ENCODE data around the gene TPD52L1. TPM values are rescaled to one million over a fixed set of nuclear protein-coding genes. Genes with fewer than 3 reads are reported as not detected.

Gene TPD52L1
- total RNA-seq, 2 experiments from 2014 or later, result not detected

DNA sequence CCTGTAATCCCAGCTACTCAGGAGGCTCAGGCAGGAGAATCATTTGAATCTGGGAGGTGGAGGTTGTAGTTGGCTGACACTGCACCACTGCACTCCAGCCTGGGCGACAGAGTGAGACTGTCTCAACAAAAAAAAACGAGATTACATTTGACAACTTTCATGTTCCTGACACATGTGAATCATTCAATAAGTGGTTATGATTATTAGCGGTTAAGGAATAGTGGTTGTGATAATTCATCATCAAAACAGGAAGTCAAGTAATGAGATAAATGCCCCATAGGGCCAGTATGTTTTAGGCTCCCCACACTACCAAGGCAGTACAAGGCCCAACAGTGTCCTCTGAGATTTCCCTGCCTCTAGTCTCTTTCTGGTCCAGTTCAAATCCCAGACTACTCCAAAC is 145.7 kb downstream of the TPD52L1 start:
- DNase-seq (no peak), ATAC-seq (ENCODE audit: low read depth) (no peak)
- Mint-ChIP-seq H3K9me3 (no peaks in the 10 kb centered on the region), H3K27me3 (peaks cover 3% of the 10 kb centered on the region), H3K36me3 (peaks cover 43% of the 10 kb centered on the region), H3K4me1 (peaks cover 40% of the 10 kb centered on the region), H3K4me3 (peak overlapping the region; percentile 92), H3K27ac (peak overlapping the region; percentile 5)
- POLR2A ChIA-PET, result interaction anchor here (0.8 kb wide), 1 partner anchor 481 kb away, joined by 3 read pairs; no protein-coding TSS in a partner anchor

DNA sequence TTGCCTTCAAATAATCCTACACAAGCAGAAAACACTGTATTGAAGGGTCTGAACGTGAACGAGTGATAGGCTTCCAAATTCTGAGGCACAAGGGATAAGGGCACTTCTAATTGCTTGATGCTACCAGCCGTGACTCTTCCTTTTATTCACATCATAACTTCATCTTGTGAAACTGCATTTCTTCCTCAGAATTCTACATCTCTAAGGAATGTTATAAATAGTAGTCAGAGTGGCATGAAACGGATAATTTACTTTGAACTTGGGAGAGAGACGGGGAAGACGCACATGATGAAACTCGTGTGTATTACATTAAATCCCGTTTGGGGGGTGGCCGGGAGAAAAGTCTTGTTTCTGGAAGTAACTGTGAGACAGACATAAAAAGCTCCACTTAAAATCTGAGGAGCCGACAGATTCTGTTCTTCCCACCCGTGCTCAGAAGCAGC is 147.4 kb downstream of the TPD52L1 start:
- POLR2A ChIA-PET, result interaction anchor here (0.8 to 2.0 kb wide), 6 partner anchors 9 to 655 kb away, joined by 3 to 14 read pairs (median 4); partner anchors contain the start of gene NCOA7
- peaks cover 37% of the 10 kb centered on the region for H3K36me3 Mint-ChIP-seq
- peak overlapping the region; percentile 92 for H3K4me3 Mint-ChIP-seq
- no peaks in the 10 kb centered on the region for H3K9me3 Mint-ChIP-seq
- DNase-seq (no peak), ATAC-seq (ENCODE audit: low read depth) (no peak)
- H3K27me3 Mint-ChIP-seq, result peaks cover 15% of the 10 kb centered on the region
- peak overlapping the region; percentile 87 for H3K27ac Mint-ChIP-seq
- peaks cover 38% of the 10 kb centered on the region for H3K4me1 Mint-ChIP-seq

DNA sequence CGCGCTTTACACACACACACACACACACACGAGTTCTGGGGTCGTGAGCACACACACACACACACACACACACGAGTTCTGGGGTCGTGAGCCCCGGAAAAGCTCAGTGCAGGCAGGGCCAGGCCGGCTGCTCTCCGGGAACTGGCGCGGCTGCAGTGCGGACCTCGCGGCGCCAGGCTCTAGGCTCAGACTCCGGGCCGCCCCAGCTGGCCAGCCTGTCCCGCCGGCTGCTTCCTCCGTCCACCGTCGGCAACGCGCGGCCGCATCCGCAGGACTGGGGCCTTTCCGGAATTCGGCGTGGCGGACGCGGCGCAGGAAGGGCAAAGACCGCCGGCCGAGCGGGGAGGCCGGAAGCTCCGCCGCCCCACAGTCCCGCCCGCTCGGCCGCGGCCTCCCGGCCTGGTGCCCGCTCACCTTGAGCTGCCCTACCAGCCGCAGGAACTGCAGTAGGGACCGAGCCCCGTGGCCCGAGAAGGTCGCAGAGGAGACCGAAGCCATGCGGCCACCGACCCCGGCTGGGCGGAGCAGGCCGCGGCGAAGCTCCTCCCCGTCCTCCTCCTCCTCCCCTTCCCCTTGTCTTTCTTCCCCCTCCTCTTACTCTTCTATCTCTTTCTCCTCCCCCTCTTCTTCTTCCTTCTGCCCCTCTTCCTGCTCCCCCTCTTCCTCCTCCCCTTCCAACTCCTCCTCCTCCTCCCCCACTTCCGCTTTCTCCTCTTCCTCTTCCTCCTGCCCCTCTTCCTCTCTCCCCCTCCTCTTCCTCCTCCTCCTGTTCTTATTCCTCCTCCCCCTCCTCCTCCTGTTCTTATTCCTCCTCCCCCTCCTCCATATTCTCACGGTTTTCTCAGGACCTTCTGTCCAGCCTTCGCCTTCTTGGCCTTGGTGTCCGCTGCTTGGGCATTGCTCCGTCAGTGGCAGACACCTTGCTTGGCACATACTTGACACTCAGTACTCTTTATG is 148.1 kb downstream of the TPD52L1 start, which contains the start of gene HDDC2:
Gene HDDC2 (minus strand): TSS at position 533 of the 957 bp plus-strand sequence. CDS start 35 bp downstream, at position 498.
- peaks cover 38% of the 10 kb centered on the region for H3K4me1 Mint-ChIP-seq
- peak within 1 kb of the TSS; percentile 90 for H3K27ac Mint-ChIP-seq
- ATAC-seq (ENCODE audit: low read depth) (peak; percentile 73), DNase-seq (peak; percentile 72)
- no peaks in the 10 kb centered on the region for H3K9me3 Mint-ChIP-seq
- peak within 1 kb of the TSS; percentile 92 for H3K4me3 Mint-ChIP-seq
- POLR2A ChIA-PET, result interaction anchor here (0.5 to 2.0 kb wide), 10 partner anchors 10 to 685 kb away, joined by 3 to 14 read pairs (median 4); partner anchors contain the start of genes NCOA7 and TRMT11
- H3K27me3 Mint-ChIP-seq, result peaks cover 21% of the 10 kb centered on the region
- peaks cover 33% of the 10 kb centered on the region for H3K36me3 Mint-ChIP-seq

DNA sequence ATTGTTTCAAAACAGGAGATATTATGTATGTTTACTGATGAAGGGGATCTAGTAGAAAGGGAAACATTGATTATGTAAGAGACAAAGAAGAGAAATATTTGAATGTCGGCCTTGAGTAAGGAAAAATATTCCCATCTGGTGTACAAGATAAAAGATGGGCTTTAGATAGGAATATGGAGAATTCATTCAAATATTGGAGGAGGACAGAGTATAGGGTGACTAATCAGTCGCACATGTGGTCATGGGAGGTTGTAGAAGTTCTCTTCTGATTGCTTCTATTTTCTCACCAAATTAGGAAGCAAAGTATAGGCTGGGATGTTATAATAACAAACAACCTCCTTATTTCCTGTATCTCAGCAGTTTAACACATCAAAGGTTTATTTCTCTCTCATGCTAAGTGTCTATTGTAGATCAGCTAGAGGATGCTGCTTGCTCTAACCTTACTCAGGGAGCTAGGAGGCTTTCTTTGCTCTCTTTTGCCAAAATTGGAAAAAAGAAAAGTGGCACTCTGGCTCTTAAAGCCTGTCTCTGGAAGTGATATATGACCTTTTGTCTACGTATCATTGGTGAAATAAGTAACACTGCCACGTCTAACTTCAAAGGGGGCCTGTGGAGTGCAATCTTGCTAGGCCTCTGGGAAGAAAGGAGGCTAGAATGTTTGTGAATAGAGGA is 149.4 kb downstream of the TPD52L1 start:
- Mint-ChIP-seq H3K27me3 (peaks cover 23% of the 10 kb centered on the region), H3K36me3 (peaks cover 23% of the 10 kb centered on the region), H3K4me1 (peaks cover 41% of the 10 kb centered on the region), H3K4me3 (peak overlapping the region; percentile 92), H3K9me3 (no peaks in the 10 kb centered on the region), H3K27ac (peak overlapping the region; percentile 90)
- ATAC-seq (ENCODE audit: low read depth) (peak; percentile 50), DNase-seq (no peak)
- POLR2A ChIA-PET, result interaction anchor here (2.0 kb wide), 1 partner anchor 487 kb away, joined by 14 read pairs; the partner anchor contains the start of gene NCOA7

DNA sequence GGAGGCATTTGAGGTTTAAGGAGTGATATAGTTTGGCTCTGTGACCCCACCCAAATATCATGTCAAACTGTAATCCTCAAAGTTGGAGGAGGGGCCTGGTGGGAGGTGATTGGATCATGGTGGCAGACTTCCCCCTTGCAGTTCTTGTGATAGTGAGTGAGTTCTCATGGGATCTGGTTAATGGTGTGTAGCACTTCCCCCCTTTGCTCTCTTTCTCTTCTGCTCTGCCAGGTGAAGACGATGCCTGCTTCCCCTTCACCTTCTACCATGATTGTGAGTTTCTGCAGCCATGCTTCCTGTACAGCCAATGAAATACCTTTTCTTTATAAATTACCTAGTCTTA is 149.9 kb downstream of the TPD52L1 start:
- DNase-seq (no peak), ATAC-seq (ENCODE audit: low read depth) (no peak)
- H3K4me3 Mint-ChIP-seq, result no peak overlapping the region
- peaks cover 25% of the 10 kb centered on the region for H3K27me3 Mint-ChIP-seq
- peaks cover 42% of the 10 kb centered on the region for H3K4me1 Mint-ChIP-seq
- peaks cover 20% of the 10 kb centered on the region for H3K36me3 Mint-ChIP-seq
- no peaks in the 10 kb centered on the region for H3K9me3 Mint-ChIP-seq
- H3K27ac Mint-ChIP-seq, result no peak overlapping the region
- POLR2A ChIA-PET, result no interaction called here

DNA sequence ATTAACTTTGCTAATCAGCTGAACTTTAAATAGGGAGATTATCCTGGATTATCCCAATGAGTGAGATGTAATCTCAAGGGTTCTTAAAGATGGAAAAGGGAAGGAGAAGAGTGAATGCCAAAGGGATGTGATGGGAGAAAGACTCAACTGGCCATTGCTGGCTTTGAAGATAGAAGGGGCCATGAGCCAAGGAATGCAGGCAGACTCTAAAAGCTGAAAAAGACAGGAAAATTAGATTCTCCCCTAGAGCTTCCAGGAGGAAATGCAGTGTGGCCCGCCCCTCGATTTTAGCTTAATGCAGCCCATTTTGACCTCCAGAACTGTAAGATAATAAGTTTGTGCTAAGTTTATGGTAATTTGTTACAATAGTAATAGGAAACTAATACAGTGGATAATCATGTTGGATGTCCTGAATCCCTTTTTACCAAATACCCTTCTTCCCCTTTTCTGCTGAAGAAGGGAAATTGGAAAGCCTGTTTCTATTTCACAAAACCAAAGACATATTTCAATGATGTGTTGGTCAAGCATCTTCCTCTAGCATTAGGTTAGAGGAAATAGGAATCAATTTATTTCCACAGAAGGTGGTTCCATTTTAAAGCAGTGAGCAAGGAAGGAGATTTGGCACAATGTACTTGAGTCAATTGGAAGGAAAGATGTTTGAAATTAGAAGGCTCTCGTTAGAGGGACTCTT is 151.5 kb downstream of the TPD52L1 start:
- DNase-seq (no peak), ATAC-seq (ENCODE audit: low read depth) (no peak)
- Mint-ChIP-seq H3K36me3 (peaks cover 9% of the 10 kb centered on the region), H3K4me3 (no peak overlapping the region), H3K27me3 (peaks cover 26% of the 10 kb centered on the region), H3K9me3 (no peaks in the 10 kb centered on the region), H3K27ac (no peak overlapping the region), H3K4me1 (peaks cover 34% of the 10 kb centered on the region)
- POLR2A ChIA-PET, result interaction anchor here (1.0 kb wide), 1 partner anchor 485 kb away, joined by 4 read pairs; the partner anchor contains the start of gene NCOA7

DNA sequence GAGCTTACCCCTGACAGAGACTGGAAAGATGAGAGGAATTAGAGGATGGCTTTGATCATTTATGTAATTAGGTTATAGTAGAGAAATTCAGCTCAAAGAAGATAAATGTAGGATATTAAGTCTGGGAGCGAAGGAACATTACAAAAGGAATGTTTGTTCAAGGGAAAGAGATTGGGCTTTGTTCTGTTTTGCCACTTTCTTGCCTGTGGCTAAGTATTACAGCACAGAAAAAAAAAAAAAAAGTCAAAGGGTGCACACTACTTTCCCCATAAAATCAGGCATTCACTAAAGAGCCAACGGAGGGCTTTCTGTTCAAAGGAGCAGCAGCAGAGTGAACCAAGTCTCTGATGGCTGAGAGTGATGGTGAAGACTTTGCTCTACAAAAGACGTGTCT is 153.2 kb downstream of the TPD52L1 start:
- POLR2A ChIA-PET, result no interaction called here
- Mint-ChIP-seq H3K9me3 (no peaks in the 10 kb centered on the region), H3K4me3 (no peak overlapping the region), H3K27me3 (peaks cover 30% of the 10 kb centered on the region), H3K4me1 (peaks cover 24% of the 10 kb centered on the region), H3K36me3 (peaks cover 6% of the 10 kb centered on the region), H3K27ac (no peak overlapping the region)
- ATAC-seq (ENCODE audit: low read depth) (no peak), DNase-seq (no peak)

DNA sequence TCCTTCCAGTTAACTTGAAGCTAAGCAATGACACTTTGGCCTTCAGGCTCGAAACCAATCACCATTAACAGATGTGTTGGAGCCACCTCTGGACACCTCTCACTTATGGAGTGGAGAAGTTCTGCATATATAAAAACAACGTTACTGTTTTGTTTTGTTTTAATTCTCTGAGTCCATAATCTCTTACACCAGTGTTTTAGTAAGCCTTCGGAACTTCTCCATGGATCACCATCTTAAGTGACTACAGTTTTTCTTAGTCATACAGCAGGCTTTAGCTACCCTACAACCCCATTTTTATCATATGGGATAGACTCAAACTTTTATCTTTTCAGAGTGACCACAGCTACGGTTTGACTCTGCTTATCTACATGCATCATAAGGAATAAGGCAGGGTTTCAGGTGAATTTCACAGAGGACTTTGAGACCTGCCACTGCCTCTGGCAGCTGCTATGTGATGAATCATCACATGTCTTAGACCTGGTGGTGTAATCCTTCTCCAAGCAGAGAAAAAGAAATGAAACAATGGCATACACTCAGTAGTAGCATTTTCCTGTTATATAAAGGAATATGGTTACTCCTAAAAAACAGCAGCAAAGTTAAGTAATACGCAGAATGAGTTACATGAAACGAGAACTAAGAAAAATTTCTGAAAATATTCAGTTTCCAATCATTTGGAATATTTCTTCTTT is 153.7 kb downstream of the TPD52L1 start:
- no peak for DNase-seq
- H3K36me3 Mint-ChIP-seq, result peaks cover 4% of the 10 kb centered on the region
- H3K4me1 Mint-ChIP-seq, result peaks cover 21% of the 10 kb centered on the region
- no peak for ATAC-seq (ENCODE audit: low read depth)
- H3K9me3 Mint-ChIP-seq, result no peaks in the 10 kb centered on the region
- no peak overlapping the region for H3K27ac Mint-ChIP-seq
- H3K27me3 Mint-ChIP-seq, result peaks cover 33% of the 10 kb centered on the region
- POLR2A ChIA-PET, result no interaction called here
- H3K4me3 Mint-ChIP-seq, result no peak overlapping the region

DNA sequence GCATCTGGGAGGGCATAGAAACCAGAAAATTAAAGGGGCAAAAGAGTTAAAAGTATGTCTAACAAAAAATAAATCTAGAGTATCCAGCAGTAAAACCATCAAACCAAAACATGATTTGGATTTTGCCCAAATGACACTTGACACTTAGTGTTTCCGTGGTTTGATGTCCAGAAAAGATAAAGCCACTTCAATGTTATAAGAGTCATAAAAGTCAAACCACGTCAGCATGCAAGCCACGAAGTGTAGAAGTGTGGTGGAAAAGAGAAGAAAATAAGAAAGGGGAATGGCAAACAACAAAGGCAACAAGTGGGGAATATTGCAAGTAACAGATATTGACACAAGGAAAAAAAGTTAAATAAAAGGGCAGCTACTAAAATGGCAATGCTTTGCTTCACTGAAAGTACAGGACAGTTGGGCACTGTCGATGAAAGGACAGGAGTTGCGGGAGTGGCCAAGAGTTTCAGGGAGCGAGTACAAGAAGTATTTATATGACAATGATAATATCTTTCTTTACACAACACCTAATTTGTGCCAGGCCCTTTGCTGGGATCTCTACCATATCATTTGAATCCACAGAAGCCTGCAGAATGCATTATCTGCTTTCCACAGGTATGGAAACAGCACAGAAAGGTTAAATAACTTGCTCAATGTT is 154.5 kb downstream of the TPD52L1 start:
- Mint-ChIP-seq H3K27me3 (peaks cover 39% of the 10 kb centered on the region), H3K4me1 (peaks cover 14% of the 10 kb centered on the region), H3K36me3 (peaks cover 2% of the 10 kb centered on the region), H3K9me3 (no peaks in the 10 kb centered on the region), H3K27ac (no peak overlapping the region), H3K4me3 (no peak overlapping the region)
- no peak for ATAC-seq (ENCODE audit: low read depth)
- DNase-seq, result no peak
- POLR2A ChIA-PET, result no interaction called here

DNA sequence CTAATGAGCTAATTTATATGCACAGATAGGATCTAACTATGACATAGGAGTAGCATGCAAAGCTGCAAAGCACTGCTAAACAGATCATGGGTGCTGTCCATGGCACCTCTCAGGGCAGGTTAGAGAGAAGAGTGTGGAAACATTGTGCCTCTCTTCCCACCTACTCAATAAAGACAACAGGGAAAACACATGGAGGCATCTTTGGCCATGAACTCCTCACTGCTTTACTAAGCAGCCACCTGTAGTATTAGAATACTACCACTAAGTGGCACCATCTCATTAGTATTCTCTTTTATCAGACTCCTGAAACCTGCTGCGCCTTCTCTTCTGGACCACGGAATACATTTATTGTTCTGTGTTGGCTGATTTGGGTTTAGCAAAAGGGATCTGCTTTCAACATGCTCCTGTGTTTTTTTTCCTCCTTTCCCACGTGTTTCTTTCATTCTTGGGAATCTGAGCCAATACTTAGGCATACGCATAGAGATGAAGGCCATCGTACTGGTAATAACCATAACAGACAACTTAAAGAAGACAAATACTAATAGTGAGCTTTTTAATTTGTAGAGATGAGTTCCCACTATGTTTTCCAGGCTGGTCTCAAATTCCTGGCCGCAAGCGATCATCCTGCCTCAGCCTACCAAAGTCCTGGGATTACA is 157.5 kb downstream of the TPD52L1 start:
- peaks cover 23% of the 10 kb centered on the region for H3K27me3 Mint-ChIP-seq
- H3K36me3 Mint-ChIP-seq, result no peaks in the 10 kb centered on the region
- no peak for DNase-seq
- peaks cover 10% of the 10 kb centered on the region for H3K4me1 Mint-ChIP-seq
- H3K9me3 Mint-ChIP-seq, result no peaks in the 10 kb centered on the region
- H3K4me3 Mint-ChIP-seq, result no peak overlapping the region
- ATAC-seq (ENCODE audit: low read depth), result peak; percentile 66
- H3K27ac Mint-ChIP-seq, result no peak overlapping the region
- POLR2A ChIA-PET, result no interaction called here

DNA sequence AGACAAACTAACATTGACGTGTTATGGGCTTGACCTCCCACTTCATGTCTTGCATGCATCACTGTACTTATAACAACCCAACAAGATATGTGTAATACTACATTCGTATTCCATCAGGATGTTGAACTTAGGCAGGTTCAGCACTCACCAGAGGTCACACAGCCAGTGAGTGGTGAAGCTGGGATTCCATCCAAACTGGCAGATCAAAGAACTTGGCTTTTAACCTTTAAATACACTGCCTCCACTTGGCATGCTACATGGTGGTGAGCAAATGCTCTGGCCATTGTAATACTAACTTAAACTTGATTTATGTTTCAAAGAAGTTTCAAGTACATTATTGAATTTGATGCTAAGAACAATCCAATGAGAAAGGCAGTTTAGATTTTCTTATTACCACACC is 158.9 kb downstream of the TPD52L1 start:
- no peaks in the 10 kb centered on the region for H3K36me3 Mint-ChIP-seq
- DNase-seq (no peak), ATAC-seq (ENCODE audit: low read depth) (no peak)
- H3K27ac Mint-ChIP-seq, result no peak overlapping the region
- no peaks in the 10 kb centered on the region for H3K9me3 Mint-ChIP-seq
- H3K4me1 Mint-ChIP-seq, result peaks cover 10% of the 10 kb centered on the region
- H3K27me3 Mint-ChIP-seq, result peaks cover 21% of the 10 kb centered on the region
- H3K4me3 Mint-ChIP-seq, result no peak overlapping the region
- POLR2A ChIA-PET, result no interaction called here

DNA sequence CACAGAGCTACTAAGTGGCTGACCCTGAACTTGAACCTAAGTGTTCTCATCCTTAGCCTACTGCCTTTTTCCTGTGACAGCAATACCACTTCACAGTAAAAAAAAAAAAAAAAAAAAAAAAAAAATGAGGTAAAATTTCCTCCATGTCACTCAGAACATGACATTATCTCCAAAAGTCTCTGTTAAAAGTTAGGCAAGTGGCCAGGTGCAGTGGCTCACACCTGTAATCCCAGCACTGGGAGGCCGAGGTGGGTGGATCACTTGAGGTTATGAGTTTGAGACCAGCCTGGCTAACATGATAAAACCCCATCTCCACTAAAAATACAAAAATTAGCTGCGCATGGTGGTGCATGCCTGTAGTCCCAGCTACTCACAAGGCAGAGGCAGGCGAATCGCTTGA is 159.4 kb downstream of the TPD52L1 start:
- no peak for ATAC-seq (ENCODE audit: low read depth)
- no peaks in the 10 kb centered on the region for H3K9me3 Mint-ChIP-seq
- POLR2A ChIA-PET, result interaction anchor here (0.7 kb wide), 1 partner anchor 1524 kb away, joined by 3 read pairs; no protein-coding TSS in a partner anchor
- H3K27me3 Mint-ChIP-seq, result peaks cover 21% of the 10 kb centered on the region
- no peak overlapping the region for H3K4me3 Mint-ChIP-seq
- H3K36me3 Mint-ChIP-seq, result no peaks in the 10 kb centered on the region
- no peak overlapping the region for H3K27ac Mint-ChIP-seq
- peaks cover 5% of the 10 kb centered on the region for H3K4me1 Mint-ChIP-seq
- no peak for DNase-seq

Measured in activated naive CD8-positive, alpha-beta T cell treated with anti-CD3 and anti-CD28 coated beads, Interleukin-2, amount 10 ng/mL, durations not matched to agents 7 days and 5 days (primary cell).